GM18868 (cell line): ENCODE measurements around the gene RAPGEF6.
"Not testable (repeated sequence)": the region's sequence is repeated elsewhere in the genome, so short reads cannot be mapped to it uniquely, and the experiment has no call there.

Experiments used
- ATAC-seq: cut with Tn5 transposase; IDR thresholded peaks from one replicate; pipeline ENCODE4 v1.9.1; 2021; ENCODE audit warnings: mild to moderate bottlenecking, moderate library complexity; ENCODE audit not compliant: unreplicated experiment

The RAPGEF6 gene

DNA sequence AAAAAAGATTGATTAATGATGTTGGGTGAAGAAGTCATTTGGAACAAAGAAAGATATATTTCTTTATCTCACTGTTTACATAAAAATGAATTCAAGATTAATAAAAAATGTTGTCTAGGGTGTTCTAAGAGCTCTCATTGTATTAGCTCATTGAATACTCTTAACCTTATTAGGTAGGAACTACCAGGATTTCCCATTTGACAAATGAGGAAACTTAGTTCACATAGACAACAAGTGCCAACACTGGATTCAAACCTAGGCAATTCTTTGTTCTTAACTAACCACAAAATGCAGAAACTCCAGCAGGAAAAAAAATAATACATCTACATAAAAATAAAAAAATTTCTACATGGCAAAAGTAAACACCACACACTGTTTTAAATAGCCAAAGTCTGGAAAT lies 175.8 kb downstream of the RAPGEF6 start:
- ATAC-seq = no peak

DNA sequence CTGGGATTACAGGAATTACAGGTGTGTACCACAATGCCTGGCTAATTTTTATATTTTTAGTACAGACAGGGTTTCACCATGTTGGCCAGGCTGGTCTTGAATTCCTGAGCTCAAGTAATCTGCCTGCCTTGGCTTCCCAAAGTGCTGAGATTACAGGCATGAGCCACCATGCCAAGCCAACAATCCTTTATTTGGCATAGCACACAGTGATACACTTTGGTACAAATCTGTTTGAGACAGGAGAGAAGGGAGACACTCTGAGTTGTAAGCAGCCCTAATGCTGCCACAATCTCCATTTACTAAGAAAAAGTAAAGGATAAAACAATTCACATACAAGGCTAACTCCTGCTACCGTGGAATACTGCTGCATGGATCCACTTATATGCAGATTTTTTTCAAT lies 177.8 kb downstream of the RAPGEF6 start:
- ATAC-seq = no peak

DNA sequence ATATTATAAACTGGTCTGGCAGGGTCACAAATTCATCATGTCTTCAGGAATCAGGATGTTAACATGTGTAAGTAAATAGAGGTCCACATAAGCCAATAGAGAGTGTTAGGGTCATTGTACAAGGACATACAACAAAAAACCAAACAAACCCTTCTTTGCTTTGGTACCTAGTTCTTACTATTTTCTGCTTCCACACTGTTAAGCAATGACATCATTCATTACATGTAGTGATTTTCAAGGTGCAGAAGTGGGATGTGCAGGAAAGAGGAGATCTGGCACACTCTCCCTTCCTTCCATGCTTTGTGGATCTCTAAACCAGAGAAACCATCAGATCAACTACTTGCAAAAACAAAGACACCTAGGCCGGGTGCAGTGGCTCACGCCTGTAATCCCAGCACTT lies 184.1 kb downstream of the RAPGEF6 start:
- ATAC-seq = no peak

DNA sequence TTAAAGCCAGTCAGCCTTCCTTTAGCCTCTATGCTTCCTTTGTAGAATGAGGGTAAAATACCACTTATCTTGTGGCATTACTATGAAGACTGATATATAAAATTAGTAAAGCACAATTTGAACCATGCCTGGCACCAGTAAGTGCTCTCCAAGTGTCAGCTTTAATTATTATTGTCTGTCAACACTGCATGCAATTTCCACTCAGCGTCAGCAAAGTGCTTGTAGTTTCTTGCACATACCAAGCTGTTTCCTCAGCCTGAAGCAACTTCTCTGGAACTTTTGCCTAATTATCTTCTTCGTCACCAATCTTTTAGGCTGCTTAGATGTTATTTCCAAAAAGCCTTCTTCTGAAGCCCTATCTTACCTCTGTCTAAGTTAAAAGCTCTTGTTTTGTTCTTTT lies 193.8 kb downstream of the RAPGEF6 start:
- no peak for ATAC-seq

DNA sequence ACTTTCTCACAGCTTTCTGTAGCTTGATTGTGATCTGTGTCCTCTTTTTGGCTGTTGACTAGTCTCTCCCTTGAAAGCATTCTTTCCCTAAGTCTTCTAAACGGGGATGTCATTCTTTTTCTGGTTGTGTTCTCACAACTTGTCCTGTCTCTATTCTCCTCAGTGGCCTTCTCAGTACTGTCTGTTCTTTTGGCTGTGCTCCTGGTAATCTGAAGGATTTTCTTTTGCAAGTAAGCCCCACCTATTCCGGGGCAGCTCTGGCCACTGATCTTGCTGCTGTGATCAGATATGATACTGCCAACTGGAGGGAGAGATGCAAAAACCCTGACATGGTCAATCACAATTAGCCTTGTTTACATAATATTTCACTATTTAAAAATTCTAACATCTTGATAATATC lies 198.9 kb downstream of the RAPGEF6 start:
- ATAC-seq = no peak

DNA sequence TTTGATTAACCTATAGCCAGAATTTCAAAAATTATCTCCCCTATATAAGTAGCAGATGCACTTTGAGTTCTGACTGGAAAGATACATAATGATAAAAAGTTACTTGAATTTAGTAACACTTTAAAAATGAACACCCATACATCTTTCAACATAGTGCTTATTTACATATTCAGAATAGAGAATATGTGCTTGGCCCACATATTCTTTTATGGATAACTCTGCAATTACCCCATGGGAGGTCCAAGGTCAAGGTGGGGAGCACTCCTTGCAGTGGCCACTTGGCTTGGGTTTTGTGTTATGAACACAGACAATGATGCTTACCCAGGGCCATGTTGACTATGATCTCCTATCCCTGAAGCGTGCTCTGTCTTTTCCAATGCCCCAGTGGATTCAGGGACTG lies 201.9 kb downstream of the RAPGEF6 start:
- no peak for ATAC-seq

DNA sequence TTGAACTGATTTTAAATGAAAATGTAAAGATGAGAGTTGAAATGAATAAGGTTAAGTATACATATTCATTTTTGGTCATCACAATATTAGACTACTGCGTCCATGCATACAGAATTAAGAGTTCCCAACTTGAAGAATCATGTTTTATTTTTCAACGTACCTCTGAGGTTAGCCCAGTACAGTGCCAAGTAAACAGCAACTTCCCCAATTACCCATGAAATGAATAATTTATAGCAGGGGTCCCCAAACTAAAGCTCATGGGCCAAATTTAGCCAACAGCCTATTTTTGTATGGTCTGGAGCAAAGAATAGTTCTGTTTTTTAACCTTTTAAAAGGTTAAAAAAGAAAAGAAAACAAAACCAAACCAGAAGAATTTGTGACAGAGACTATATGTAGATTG lies 203.2 kb downstream of the RAPGEF6 start:
- ATAC-seq = no peak

DNA sequence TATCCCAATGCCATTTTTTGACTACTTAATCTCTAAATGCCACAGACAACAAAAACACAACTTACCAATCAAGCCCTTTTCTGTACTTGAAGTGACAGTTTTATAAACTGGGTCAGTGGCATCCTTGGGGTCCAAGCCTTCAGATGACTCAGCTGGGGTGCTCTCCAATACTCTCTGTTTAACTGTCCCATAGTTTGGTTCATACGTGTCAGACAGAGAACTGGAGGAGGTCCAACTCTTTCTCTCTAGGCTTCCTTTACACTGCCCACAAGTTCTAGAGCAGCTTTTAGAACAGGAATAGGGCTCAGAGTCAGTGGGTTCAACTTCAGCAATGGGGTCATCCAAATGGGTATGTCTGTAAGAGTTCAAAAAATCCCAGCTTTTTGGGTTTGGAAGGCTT lies 204.2 kb downstream of the RAPGEF6 start:
- no peak for ATAC-seq

DNA sequence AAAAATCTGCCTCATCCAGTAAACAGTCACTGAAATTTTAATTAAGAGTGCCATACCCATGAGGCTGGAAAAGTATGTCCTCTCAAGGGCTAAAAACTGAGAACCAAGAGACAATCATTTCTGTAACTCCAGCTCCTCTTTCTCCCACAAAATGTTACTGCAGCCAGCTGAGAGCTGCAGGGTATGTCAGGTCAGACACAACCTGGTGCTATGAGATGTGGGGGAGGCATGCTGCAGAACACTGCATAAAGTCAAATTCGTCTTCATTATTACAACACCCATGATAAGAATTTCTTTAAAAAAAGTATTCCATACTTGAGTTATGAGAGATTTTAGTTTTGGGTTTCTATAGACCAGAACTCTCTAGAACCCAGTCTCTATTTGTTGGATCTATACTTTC lies 209.0 kb downstream of the RAPGEF6 start:
- no peak for ATAC-seq

DNA sequence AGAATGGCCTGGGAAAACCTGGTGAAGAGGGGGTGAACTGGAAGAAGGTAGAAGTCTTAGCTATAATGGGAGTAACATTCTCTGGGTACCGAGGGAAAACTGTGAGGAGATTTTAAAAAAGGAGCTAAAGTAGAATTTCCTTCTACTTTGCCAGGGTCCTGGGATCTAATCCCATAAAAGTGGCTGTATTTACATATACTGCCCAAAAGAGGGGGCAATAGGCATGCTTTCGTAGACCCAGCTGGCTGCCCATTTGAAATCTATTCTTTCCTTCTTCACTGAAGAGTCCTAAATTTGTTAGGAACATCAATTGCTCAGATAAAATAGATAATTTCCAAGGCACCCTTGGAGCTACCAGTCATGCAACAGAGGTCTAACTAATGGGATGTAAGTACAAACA lies 212.0 kb downstream of the RAPGEF6 start:
- no peak for ATAC-seq

DNA sequence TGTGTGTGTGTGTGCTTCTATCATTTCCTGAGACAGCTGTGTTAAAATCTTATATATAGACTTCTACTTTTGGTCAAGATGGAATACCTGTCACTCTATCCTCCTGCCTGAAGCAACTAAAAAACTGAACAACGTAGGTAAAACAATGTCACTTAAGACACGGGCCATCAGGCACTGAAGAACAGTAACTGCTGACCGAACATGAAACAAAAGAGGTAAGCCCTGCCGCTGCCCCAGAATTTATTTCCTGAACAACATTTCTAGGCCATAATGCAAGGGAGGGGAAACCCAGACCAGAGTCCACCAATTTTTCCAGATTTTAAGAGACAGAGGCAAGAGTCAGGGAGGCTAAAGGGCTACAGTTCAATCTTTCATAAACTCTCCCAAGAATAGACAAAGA lies 215.2 kb downstream of the RAPGEF6 start:
- ATAC-seq = no peak

DNA sequence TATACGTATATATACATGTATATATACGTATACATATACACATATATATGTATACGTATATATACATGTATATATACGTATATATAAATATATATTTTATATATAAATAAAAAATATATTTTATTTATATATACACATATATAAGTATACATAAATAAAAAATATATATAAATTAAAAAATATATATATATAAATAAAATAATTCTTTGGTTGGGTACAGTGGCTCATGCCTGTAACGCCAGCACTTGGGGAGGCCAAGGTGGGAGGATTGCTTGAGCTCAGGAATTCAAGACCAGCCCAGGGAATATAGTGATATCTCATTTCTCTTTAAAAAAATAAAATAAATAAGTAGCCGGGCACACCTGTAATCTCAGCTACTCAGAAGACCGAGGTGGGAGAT lies 216.2 kb downstream of the RAPGEF6 start:
- ATAC-seq = no peak

DNA sequence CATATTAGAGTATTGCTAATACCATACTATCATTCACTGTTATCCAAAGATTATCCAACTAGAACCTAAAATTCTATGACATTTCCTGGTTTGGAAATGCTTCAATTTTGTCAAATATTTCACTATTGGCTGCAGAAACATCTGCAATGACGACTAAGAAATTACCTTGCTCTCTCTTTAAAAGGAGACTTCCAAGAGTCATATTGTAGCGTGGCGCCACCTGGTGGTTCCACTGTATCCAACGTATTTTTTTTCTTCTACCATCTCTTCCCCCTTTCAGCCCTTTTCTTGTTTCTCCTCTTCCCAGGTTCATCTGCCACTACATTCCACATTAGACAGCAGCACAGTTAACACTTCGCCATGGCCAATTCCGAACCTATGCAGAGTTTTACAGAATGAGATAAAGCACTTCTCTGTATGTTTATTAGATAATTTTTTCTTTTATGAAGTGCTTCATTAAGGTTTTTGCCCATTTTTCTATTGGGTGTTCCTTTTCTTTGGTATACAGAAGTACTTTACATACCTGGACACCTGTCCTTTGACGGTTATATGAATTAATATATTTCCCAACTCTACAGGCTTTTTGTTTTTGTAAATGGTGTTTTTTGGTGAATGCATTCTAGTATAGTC lies 217.7 kb downstream of the RAPGEF6 start:
- peak; percentile 43 for ATAC-seq

DNA sequence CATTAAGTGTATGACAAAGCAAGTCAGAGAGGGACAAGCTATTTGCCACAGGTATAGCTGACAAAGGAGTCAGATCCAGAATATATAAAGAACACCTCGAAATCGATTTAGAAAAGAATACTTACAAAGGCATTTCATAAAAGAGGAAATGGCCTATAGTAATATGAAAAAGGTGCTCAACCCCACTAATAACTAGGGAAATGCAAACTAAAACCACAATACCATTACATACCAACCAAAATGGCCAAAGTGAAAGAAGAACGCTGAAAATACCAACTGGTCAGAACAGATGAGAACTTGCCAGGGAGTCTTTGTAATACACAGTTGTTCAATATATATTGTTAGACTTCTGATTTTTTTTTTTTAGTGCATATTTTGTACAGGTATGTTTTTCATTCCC lies 218.3 kb downstream of the RAPGEF6 start:
- peak; percentile 81 for ATAC-seq

DNA sequence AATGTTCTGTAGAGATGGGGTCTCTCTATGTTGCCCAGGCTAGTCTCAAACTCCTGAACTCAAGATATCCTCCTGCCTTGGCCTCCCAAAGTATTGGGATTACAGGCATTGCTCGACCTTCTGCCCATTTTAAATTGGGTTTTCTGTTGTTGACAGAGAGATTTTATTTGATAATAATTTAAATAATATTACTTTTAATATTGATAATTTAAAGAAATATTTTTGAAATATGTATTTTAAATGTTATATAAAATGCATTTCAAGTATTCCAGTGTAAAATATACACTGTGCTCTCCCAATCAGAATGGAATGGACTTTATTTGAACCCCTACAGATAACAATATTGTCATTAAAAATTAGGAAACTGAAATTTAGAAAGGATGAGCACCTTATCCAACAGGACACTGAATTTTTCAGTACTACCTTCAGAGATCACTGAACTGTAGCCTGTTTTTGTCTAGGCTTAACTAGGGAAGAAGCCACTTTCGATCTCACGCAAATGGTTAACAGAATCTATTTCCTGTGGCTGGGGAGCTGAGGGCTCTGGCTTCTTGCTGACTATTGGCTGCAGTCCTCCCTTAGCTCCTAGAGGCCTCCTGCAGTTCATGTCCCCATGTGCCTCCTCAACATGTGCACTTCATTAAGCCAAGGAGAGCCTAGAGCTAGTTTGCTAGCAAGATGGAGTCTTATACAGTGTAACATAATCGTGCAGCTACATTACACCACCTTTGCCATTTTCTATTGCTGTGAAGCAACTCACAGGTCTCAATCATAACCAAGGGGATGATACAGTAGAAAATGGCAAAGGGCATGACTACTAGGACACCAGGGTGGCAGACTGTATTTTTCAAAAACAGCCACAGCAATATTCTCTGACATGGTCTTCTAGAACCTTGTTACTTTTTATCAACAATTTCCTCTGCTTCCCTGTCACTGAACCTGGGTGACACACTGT lies 221.1 kb downstream of the RAPGEF6 start:
- ATAC-seq = peak; percentile 61

DNA sequence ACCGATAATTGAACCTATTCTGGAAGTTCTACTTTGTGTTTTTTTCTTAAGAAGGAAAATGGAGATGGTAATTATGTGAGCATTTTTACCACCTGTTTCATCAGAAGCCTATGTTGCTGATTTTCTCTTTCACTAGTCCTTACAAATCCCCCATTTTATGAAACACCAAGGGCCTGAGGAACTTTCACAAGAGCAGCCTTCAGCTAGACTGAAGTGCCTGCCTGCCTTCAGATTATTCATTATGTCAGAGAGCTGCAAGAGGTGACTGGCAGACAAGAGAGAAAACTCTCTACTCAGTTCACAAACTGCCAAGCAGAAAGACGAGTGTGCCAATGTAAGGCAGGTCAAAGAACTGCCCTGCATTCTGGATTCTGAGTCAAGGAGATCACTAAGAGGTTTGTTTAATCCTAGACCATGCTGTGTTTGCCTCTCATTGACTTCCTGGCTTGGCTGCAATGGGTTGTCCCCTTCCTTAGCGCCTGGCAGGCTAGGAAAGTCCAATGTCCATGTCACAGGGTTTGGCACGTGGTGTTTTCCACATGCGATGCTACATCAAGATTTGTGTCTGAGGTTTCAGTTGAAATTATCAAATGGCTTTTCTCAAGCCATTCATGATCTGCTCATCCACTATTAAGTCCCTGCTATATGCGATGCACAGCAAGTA lies 227.9 kb downstream of the RAPGEF6 start:
- no peak for ATAC-seq

DNA sequence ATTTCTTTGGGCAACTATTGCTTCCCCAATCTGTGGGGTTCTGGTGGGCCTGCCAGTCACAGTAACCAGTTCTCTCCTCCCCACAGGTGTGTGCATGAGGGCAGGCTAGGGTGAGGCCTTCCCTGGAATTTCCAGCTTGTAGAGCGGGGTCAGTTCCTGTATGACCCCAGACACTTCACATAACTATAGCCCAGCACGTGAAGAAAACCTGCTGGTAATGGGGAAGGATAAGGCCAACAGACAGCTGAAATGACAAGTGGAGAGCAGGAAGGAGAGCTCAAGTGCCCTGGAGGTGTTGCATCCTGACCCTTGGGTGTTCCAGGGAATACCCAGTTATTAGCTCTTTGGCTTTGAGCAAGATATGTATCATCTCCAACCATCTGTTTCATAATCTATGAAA lies 229.0 kb downstream of the RAPGEF6 start:
- no peak for ATAC-seq

DNA sequence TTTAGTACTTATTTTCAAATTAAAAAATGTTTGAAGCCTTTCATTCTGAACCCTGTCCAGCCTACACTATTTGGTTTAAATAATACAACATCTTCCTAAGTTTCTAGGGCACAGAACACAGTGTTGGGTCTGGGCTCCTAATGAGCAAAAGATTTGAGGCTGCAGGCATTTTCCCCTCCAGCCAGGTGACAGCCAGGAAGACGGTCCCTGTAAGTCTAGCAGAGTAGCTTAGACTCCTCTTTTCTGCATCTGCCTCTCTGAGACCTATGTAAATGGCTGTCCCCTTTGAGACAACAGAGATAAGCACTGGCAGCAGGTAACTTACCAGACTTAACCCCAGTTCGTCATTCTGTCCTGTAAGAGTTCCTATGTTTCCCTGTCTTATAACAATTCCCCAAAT lies 229.4 kb downstream of the RAPGEF6 start:
- ATAC-seq = no peak

DNA sequence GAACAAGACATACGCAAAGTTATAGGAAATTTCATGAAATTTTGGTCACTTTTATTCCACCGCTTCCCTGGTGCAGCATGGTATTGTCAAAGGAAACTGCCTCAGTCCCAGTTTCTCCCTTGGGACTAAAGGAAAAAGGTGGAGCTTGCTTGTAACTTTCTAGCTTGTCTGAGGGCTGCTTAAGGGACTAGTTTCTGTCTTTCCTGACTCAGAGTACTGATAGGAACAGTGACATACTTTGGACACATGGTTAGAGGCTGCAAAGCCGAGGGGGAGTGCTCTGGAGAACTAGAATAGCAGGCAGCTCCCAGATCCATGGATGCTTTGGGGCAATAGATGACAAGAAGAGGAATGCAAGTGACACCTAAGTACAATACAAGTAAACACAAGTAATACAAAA lies 234.4 kb downstream of the RAPGEF6 start:
- ATAC-seq = no peak

DNA sequence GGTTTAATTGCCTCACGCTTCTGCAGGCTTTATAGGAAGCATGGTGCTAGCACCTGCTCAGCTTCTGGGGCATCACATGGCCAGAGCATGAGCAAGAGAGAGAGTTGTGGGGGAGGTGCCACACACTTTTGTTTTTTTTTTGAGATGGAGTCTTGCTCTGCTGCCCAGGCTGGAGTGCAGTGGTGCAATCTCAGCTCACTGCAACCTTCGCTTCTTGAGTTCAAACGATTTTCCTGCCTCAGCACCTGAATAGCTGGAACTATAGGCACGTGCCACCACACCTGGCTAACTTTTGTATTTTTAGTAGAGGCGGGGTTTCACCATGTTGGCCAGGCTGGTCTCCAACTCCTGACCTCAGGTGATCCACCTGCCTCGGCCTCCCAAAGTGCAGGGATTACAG lies 236.0 kb downstream of the RAPGEF6 start:
- not testable (repeated sequence) for ATAC-seq

DNA sequence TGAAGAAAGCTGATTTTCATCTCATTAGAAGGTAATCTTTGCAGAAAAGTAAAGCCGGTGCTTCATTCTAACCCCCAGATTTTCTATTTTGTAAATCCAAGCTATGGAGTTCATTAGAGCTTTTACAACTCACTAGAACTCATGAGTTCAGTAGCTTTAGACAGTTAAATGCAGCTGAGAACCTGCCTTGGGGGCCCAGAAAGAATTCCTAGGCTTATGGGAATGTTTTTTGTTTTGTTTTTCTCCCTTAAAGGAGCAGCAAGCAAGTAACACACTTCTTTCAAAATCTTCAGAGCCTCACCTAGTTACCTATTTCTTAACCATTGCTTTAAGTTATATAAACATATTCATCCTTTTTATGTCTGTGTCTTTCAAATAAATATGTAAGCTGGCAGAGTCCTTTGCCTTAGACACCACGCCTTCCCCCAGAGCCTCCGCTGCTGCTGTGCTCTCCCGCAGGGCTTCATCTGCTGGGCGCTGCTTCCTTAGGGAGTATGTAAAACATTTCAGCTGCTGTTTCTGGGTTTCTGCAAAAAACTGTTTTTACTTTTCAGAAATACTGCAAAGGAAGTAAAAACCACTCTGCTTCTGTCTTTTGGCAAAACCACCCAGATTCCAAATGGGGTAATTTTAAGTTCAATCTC lies 238.3 kb downstream of the RAPGEF6 start:
- no peak for ATAC-seq
